Neuronal stem cell (in vitro differentiated cells): ENCODE measurements around the gene TMEM86B.
"Not testable (repeated sequence)": the region's sequence is repeated elsewhere in the genome, so short reads cannot be mapped to it uniquely, and the experiment has no call there.

Experiments
- DNase-seq: peaks from one replicate; pipeline ENCODE4 v3.0.0-alpha.2; 2013; ENCODE audit warnings: low spot score
- H2AFZ ChIP-seq: one replicate; pipeline ENCODE4 v1.6.1; 2013; ENCODE audit warnings: mild to moderate bottlenecking, low read length, inconsistent platforms
- H2AK5ac ChIP-seq: 2 replicates; pipeline ENCODE4 v1.6.1; 2013; ENCODE audit warnings: low read depth, mild to moderate bottlenecking, inconsistent platforms, low read length, moderate library complexity, mixed read lengths
- H2BK120ac ChIP-seq: 2 replicates; pipeline ENCODE4 v1.6.1; 2013; ENCODE audit warnings: low read depth, mild to moderate bottlenecking, inconsistent platforms, low read length, moderate library complexity, mixed read lengths
- H2BK12ac ChIP-seq: one replicate; pipeline ENCODE4 v1.6.1; 2013; ENCODE audit warnings: low read length, inconsistent platforms
- H2BK15ac ChIP-seq: 2 replicates; pipeline ENCODE4 v1.6.1; 2013; ENCODE audit warnings: mild to moderate bottlenecking, low read length, inconsistent platforms, mixed read lengths
- H2BK5ac ChIP-seq: one replicate; pipeline ENCODE4 v1.6.1; 2013; ENCODE audit warnings: inconsistent platforms, mild to moderate bottlenecking, low read length, moderate library complexity
- H3K14ac ChIP-seq: one replicate; pipeline ENCODE4 v1.6.1; 2013; ENCODE audit warnings: low read length, inconsistent platforms
- H3K18ac ChIP-seq: 2 replicates; pipeline ENCODE4 v1.6.1; 2013; ENCODE audit warnings: low read length, inconsistent platforms
- H3K23ac ChIP-seq: 2 replicates; pipeline ENCODE4 v1.6.1; 2013; ENCODE audit warnings: low read depth, mild to moderate bottlenecking, mixed read lengths, low read length, inconsistent platforms; ENCODE audit not compliant: poor library complexity
- H3K27ac ChIP-seq: replicated peaks from 3 replicates; pipeline ENCODE4 v1.5.1; 2013; ENCODE audit warnings: low read length, inconsistent platforms
- H3K27me3 ChIP-seq, 3 experiments: 2 replicates each; pipeline ENCODE4 v1.6.1; 2013; ENCODE audit warnings: low read length in 3 of 3, mild to moderate bottlenecking in 2 of 3, inconsistent platforms in 1 of 3, low read depth in 1 of 3, mixed read lengths in 1 of 3, moderate library complexity in 1 of 3; ENCODE audit not compliant: control insufficient read depth in 3 of 3, insufficient read depth in 3 of 3
- H3K36me3 ChIP-seq, 2 donors: replicated peaks in 1 of 2; 2 replicates each; pipeline ENCODE4 v1.6.1; 2013; ENCODE audit warnings: low read length in 2 of 2; ENCODE audit not compliant: control insufficient read depth in 2 of 2, insufficient read depth in 2 of 2
- H3K4ac ChIP-seq: 2 replicates; pipeline ENCODE4 v1.6.1; 2013; ENCODE audit warnings: inconsistent platforms, mild to moderate bottlenecking, low read length, moderate library complexity
- H3K4me1 ChIP-seq, 2 donors: 1 replicate in 1 of 2; 2 replicates in 1 of 2; pipeline ENCODE4 v1.6.1; 2013; ENCODE audit warnings: low read length in 2 of 2, low read depth in 1 of 2; ENCODE audit not compliant: control insufficient read depth in 2 of 2, insufficient read depth in 1 of 2
- H3K4me2 ChIP-seq: one replicate; pipeline ENCODE4 v1.6.1; 2013; ENCODE audit warnings: mild to moderate bottlenecking, low read length, inconsistent platforms; ENCODE audit not compliant: insufficient read depth, poor library complexity, severe bottlenecking
- H3K4me3 ChIP-seq, 2 donors: 2 replicates each; pipeline ENCODE4 v1.5.1; 2013; ENCODE audit warnings: low read length in 2 of 2, mild to moderate bottlenecking in 2 of 2, inconsistent platforms in 1 of 2, moderate library complexity in 1 of 2
- H3K79me1 ChIP-seq: one replicate; pipeline ENCODE4 v1.6.1; 2013; ENCODE audit warnings: low read depth, mild to moderate bottlenecking, inconsistent platforms, low read length, moderate library complexity
- H3K9ac ChIP-seq: one replicate; pipeline ENCODE4 v1.6.1; 2013; ENCODE audit warnings: mild to moderate bottlenecking, low read depth, low read length, inconsistent platforms; ENCODE audit not compliant: poor library complexity
- H3K9me3 ChIP-seq, 2 donors: replicated peaks in 1 of 2; 2 replicates each; pipeline versions ENCODE3 to v1.6.1; 2013; ENCODE audit warnings: low read length in 2 of 2, mild to moderate bottlenecking in 2 of 2, inconsistent platforms in 1 of 2, low read depth in 1 of 2, mixed read lengths in 1 of 2, moderate library complexity in 1 of 2; ENCODE audit not compliant: control insufficient read depth in 2 of 2, insufficient read depth in 1 of 2
- H4K8ac ChIP-seq: one replicate; pipeline ENCODE4 v1.6.1; 2013; ENCODE audit warnings: low read depth, mild to moderate bottlenecking, inconsistent platforms, low read length, moderate library complexity
- H4K91ac ChIP-seq: one replicate; pipeline ENCODE4 v1.6.1; 2013; ENCODE audit warnings: low read length, low read depth, mild to moderate bottlenecking, inconsistent platforms; ENCODE audit not compliant: poor library complexity
- WGBS, 2 donors: extraction: QIAGEN DNeasy Blood & Tissue Kit; methylation state at CpG; one replicate each; pipeline ENCODE4 v1.1.7; 2013; ENCODE audit warnings: missing lambda C conversion rate in 2 of 2, mixed read lengths in 1 of 2; ENCODE audit not compliant: insufficient read length in 2 of 2, insufficient replicate concordance in 1 of 2; ENCODE audit errors: extremely low coverage in 2 of 2; 5-methylcytosine and 5-hydroxymethylcytosine counted together

Gene TMEM86B

DNA sequence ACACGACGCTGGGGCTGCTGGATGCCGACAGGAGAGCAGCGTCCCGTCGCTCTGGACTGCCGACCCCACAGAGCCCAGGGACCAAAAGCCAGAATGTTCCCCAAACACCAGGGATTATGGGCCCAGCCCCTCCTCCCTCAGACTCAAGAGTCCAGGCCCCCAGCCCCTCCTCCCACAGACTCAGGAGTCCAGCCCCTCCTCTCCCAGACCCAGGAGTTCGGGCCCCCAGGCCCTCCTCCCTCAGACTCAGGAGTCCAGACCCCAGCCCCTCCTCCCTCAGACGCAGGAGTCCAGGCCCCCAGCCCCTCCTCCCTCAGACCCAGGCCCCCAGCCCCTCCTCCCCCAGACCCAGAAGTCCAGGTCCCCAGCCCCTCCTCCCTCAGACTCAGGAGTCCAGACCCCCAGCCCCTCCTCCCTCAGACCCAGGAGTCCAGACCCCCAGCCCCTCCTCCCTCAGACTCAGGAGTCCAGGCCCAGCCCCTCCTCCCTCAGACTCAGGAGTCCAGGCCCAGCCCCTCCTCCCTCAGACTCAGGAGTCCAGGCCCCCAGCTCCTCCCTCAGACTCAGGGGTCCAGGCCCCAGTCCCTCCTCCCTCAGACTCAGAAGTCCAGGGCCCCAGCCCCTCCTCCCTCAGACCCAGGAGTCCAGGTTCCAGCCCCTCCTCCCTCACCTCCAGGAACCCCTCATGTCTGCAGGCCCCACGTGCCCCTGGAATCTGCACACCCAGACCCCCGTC, 3.7 kb downstream of the TMEM86B start:
- not testable (repeated sequence) for H3K79me1 ChIP-seq, H3K23ac ChIP-seq, H3K4me3 ChIP-seq, H2AK5ac ChIP-seq, H3K9me3 ChIP-seq, DNase-seq, H3K4me2 ChIP-seq, H2BK15ac ChIP-seq, H3K4me1 ChIP-seq, H3K4ac ChIP-seq, H3K27ac ChIP-seq, H3K14ac ChIP-seq, H2BK12ac ChIP-seq, H4K91ac ChIP-seq, H3K27me3 ChIP-seq, H2AFZ ChIP-seq, H3K9ac ChIP-seq, H2BK120ac ChIP-seq, H3K18ac ChIP-seq, H4K8ac ChIP-seq
- WGBS, 2 donors = no CpG with 5 or more reads among the region's 11 CpGs
- H2BK5ac ChIP-seq = peak overlapping the region; percentile 78
- H3K36me3 ChIP-seq = peaks cover 15 to 44% of the 10 kb centered on the region in 2 donors

DNA sequence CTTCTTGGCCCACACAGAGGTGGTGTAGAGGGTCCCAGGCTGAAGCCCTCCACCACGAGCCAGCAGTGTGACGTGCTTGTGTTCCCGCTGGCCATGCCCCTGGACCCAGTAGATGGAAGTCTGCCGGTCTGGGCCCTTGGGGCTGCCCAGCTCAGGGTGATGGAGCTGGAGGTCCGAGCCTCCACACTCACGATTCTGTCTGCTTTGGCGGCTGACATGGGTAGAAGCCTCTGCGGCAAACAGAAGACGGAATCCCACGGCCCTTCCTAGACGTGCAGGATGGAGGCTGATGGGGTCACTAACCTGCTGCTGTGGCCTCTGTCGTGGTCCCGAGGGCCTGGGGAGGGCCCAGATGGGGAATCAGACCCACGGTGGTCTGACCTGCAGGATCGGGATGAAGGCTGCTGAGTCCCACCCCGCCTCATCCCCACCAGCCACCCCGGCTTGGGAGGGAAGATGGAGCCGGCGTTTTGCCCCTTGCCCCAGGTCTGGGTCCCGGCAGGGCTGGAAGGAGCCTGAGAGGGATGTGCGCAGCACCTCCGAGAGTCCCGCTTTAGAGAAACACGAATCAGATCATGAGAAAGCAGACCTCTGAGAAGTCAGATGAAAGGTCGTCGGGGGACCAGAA, 4.4 kb downstream of the TMEM86B start:
- H3K18ac ChIP-seq = peak overlapping the region; percentile 17
- no peak overlapping the region for H3K27ac ChIP-seq
- peak overlapping the region; percentile 10 for H2BK12ac ChIP-seq
- peaks cover 6 to 7% of the 10 kb centered on the region in 2 donors for H3K9me3 ChIP-seq
- peaks cover 4% of the 10 kb centered on the region for H3K79me1 ChIP-seq
- H4K8ac ChIP-seq = no peak overlapping the region
- peak overlapping the region; percentile 12 for H3K23ac ChIP-seq
- no CpG with 5 or more reads among the region's 26 CpGs for WGBS, 2 donors
- H3K9ac ChIP-seq = peak overlapping the region; percentile 70
- H3K14ac ChIP-seq = peak overlapping the region; percentile 38
- H2BK15ac ChIP-seq = no peak overlapping the region
- H2BK5ac ChIP-seq = peak overlapping the region; percentile 53
- no peak overlapping the region for H2AFZ ChIP-seq
- peaks cover 0 to 2% of the 10 kb centered on the region in 2 donors for H3K4me1 ChIP-seq
- no peak overlapping the region for H4K91ac ChIP-seq
- no peak overlapping the region for H3K4ac ChIP-seq
- peaks cover 15 to 38% of the 10 kb centered on the region in 2 donors for H3K36me3 ChIP-seq
- no peaks in the 10 kb centered on the region for H3K27me3 ChIP-seq
- no peak overlapping the region for H3K4me3 ChIP-seq
- no peak for DNase-seq
- no peak overlapping the region for H3K4me2 ChIP-seq
- no peak overlapping the region for H2AK5ac ChIP-seq
- H2BK120ac ChIP-seq = no peak overlapping the region

DNA sequence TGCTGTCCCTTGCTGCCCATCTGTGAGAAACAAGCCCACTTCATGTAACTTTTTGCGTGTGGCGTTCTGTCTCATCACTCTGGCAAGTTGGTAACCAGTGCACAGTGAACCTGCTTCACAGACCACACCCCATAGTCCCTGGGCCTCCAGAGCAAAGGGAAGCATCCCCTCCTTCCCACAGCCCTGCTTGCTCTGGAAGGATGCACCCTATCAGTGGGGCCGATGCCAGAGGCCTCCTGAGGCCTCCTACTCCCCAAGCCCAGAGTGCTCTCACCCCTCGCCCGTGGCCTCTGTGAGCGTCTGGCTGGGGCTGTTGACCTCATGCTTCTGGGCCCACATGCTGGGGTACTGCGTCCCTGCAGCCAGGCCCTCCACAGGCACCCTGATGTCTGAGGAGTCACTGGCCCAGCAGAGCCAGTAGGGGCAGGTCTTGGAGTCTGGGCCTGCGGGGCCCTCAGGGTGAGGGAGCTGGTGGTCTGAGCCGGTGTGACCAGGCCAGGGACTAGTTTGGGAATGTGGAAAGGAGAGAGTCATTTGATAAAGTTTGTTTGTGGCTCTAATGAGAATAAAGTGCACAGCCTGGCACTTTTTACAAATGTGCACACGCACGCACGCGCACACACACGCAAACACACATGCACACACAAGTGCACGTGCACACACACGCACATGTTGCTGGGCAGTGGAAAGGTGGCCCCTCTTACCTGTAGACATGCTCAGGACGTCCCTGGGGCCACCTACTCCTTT, 5.1 kb downstream of the TMEM86B start:
- Histone ChIP-seq H3K4me3 (peak overlapping the region in 1 of 2 donors; percentile 9), H3K4ac (peak overlapping the region; percentile 66), H3K27ac (no peak overlapping the region), H4K8ac (no peak overlapping the region), H3K23ac (peak overlapping the region; percentile 12), H3K4me1 (peaks cover 0 to 2% of the 10 kb centered on the region in 2 donors), H3K4me2 (no peak overlapping the region), H3K27me3 (no peaks in the 10 kb centered on the region), H3K14ac (peak overlapping the region; percentile 56), H4K91ac (no peak overlapping the region), H3K9ac (peak overlapping the region; percentile 70), H2BK15ac (no peak overlapping the region), H3K18ac (peak overlapping the region; percentile 48), H3K79me1 (peaks cover 4% of the 10 kb centered on the region), H2AK5ac (peak overlapping the region; percentile 75), H2BK12ac (no peak overlapping the region), H3K36me3 (peaks cover 12 to 32% of the 10 kb centered on the region in 2 donors), H2BK5ac (peak overlapping the region; percentile 53), H3K9me3 (peaks cover 6 to 7% of the 10 kb centered on the region in 2 donors), H2AFZ (no peak overlapping the region), H2BK120ac (no peak overlapping the region)
- WGBS, 2 donors = no CpG with 5 or more reads among the region's 17 CpGs
- no peak for DNase-seq

DNA sequence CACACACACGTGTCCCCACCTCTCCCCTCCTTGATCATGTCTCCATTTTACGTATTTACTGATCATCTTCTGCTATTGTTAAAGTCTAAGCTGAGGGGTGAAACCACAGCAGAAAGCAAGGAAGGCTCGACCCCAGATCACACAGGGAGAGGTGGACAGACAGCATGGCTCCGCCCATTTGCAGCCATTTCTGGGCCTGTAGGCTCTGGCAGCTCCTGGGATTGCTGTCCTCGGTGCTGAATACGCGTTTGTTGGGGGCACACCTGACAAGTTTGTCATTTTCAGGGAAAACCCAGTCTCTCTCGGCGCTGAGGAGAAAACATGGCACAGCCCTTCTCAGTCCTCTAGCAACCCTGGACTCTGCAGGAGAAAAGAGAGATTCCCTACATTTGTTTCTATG, 8.0 kb downstream of the TMEM86B start:
- no peak overlapping the region for H3K14ac ChIP-seq
- no peaks in the 10 kb centered on the region for H3K27me3 ChIP-seq
- no peak overlapping the region for H3K9ac ChIP-seq
- H3K4ac ChIP-seq = no peak overlapping the region
- H4K91ac ChIP-seq = no peak overlapping the region
- no peak overlapping the region for H2BK120ac ChIP-seq
- H2AK5ac ChIP-seq = no peak overlapping the region
- H3K9me3 ChIP-seq = peaks cover 6 to 7% of the 10 kb centered on the region in 2 donors
- H2BK12ac ChIP-seq = no peak overlapping the region
- H3K4me2 ChIP-seq = no peak overlapping the region
- no peak overlapping the region for H2AFZ ChIP-seq
- no CpG with 5 or more reads among the region's 9 CpGs for WGBS, 2 donors
- H2BK5ac ChIP-seq = no peak overlapping the region
- peaks cover 2 to 6% of the 10 kb centered on the region in 2 donors for H3K36me3 ChIP-seq
- no peak overlapping the region for H3K4me3 ChIP-seq
- no peak overlapping the region for H2BK15ac ChIP-seq
- H3K27ac ChIP-seq = no peak overlapping the region
- H3K18ac ChIP-seq = no peak overlapping the region
- no peak overlapping the region for H4K8ac ChIP-seq
- H3K79me1 ChIP-seq = peaks cover 2% of the 10 kb centered on the region
- DNase-seq = no peak
- H3K23ac ChIP-seq = no peak overlapping the region
- H3K4me1 ChIP-seq = peaks cover 4 to 6% of the 10 kb centered on the region in 2 donors
